HG02571 (cell line): ENCODE measurements around the gene PPP1R1B.

ENCODE experiments used
- ATAC-seq: cut with Tn5 transposase; IDR thresholded peaks from one replicate; pipeline ENCODE4 v1.9.1; 2021; ENCODE audit warnings: mild to moderate bottlenecking, moderate library complexity; ENCODE audit not compliant: unreplicated experiment

PPP1R1B gene

DNA sequence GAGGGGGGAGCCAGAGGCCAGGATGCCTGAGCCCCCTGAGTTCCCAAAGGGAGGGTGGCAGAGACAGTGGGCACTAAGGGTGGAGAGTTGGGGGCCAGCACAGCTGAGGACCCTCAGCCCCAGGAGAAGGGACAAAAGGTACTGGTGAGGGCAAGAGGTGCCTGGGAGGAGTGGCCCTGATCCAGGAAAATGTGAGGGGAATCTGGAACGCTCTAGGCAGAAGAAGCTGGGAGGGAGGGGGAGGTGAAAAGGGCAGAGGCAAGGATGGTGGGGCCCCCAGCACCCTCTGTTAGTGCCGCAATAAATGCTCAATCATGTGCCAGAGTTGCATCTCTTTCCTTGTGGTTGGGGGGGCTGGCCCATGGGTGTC lies 39.5 kb downstream of the PPP1R1B start:
- no peak for ATAC-seq

DNA sequence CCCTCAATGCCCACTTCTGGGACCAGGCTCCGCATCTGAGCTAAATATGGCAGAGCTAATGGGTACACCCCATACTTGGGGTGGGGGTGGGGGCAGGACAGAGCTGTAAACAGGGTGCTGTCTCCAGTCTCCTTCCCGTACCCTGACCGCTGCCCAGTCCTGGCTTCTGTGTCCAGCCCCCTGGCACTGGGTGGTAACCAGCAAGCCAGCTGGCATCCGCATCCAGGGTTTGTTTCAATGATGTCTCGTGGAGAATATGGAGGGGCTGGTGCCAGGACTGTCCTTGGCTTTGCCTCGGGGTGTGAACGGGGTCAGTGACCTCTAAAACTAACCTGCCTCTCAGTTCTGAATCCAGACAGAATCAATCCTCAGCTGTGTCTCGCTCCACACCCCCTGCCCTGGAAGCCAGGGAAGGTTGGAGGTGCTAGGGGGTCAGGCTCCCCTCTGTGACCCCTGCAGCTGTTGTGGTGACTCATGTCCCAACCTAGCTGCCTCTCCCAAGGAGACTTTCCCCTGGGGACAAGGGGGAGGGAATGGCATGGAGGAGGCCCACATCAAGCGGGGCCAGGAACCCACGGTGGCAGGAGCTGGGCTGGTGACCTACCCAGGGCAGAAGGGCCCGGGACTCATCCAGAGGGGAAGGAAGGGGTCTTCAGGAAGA lies 40.0 kb downstream of the PPP1R1B start:
- no peak for ATAC-seq

DNA sequence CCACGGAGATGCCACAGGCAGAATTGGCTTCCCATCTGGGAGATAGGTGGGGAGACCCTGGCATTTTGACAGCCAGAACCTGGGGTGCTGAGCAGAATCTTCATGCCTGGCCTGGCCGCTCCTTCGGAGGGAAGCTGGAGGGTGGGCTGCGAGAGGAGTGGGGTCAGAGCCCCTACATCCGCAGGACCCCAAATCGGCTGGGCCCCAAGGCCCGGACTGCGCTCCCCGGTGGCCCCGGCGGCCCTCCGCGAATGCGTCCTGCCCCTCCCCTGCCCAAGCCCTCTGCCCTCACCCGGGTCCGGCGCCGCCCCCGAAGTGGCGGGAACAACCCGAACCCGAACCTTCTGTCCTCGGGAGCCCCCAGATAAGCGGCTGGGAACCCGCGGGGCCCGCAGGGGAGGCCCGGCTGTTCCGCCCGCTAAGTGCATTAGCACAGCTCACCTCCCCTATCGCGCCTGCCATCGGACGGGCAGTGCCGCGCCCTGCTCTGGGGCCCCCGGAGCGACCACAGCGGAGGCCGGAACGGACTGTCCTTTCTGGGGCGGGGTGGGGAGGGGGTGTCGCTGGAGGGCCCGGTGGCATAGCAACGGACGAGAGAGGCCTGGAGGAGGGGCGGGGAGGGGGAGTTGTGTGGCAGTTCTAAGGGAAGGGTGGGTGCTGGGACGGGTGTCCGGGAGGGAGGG lies 40.7 kb downstream of the PPP1R1B start:
- ATAC-seq = no peak

DNA sequence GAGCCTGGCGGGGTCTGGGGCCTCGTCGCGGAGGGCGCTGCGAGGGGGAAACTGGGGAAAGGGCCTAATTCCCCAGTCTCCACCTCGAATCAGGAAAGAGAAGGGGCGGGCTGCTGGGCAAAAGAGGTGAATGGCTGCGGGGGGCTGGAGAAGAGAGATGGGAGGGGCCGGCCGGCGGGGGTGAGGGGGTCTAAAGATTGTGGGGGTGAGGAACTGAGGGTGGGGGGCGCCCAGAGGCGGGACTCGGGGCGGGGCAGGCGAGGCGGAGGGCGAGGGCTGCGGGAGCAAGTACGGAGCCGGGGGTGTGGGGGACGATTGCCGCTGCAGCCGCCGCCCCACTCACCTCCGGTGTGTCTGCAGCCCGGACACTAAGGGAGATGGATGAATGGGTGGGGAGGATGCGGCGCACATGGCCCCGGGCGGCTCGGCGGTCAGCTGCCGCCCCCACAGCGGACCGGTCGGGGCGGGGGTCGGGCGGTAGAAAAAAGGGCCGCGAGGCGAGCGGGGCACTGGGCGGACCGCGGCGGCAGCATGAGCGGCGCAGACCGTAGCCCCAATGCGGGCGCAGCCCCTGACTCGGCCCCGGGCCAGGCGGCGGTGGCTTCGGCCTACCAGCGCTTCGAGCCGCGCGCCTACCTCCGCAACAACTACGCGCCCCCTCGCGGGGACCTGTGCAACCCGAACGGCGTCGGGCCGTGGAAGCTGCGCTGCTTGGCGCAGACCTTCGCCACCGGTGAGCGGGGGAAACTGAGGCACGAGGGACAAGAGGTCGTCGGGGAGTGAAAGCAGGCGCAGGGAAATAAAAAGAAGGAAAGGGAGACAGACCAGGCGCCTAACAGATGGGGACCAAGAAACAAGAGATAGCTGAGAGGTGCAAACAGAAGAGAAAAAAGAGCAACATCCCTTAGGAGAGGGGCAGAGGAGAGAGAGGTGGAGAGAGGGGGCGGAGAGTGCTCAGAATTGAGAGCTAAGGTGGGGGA lies 41.5 kb downstream of the PPP1R1B start, which contains the start of gene PNMT:
TSS of gene PNMT (plus strand) at position 509 of the 980 bp plus-strand sequence. CDS start at position 532, 23 bp downstream.
- ATAC-seq = no peak

DNA sequence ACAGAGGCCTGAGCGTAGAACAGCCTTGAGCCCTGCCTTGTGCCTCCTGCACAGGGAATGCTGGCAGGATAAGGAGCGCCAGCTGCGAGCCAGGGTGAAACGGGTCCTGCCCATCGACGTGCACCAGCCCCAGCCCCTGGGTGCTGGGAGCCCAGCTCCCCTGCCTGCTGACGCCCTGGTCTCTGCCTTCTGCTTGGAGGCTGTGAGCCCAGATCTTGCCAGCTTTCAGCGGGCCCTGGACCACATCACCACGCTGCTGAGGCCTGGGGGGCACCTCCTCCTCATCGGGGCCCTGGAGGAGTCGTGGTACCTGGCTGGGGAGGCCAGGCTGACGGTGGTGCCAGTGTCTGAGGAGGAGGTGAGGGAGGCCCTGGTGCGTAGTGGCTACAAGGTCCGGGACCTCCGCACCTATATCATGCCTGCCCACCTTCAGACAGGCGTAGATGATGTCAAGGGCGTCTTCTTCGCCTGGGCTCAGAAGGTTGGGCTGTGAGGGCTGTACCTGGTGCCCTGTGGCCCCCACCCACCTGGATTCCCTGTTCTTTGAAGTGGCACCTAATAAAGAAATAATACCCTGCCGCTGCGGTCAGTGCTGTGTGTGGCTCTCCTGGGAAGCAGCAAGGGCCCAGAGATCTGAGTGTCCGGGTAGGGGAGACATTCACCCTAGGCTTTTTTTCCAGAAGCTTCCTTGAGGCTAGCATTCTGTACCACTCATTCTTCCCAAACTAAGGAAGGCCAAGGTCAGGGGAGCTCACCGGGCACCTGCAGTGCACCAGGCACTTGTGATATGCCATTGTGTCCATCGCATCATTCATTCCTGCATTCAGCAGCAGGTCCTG lies 43.4 kb downstream of the PPP1R1B start:
- no peak for ATAC-seq

DNA sequence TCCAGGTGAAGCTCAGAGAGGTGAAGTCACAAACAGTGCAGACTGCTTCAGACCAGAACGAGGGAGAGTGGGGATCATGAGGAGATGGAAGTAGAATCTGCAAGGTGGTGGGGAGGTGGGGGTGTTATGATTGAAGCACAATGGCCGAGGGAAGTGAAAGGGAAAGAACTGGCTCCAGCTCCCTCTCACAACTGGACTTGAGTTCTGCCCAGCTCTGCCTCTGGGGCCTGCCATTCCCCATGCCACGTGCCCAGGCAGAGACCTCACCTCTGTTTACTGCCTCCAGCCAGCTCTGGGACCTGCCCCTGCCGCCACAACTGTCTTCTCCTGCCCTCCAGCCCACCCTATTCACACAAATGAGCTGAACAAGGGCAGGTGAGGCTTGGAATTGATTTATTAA lies 44.0 kb downstream of the PPP1R1B start:
- no peak for ATAC-seq

DNA sequence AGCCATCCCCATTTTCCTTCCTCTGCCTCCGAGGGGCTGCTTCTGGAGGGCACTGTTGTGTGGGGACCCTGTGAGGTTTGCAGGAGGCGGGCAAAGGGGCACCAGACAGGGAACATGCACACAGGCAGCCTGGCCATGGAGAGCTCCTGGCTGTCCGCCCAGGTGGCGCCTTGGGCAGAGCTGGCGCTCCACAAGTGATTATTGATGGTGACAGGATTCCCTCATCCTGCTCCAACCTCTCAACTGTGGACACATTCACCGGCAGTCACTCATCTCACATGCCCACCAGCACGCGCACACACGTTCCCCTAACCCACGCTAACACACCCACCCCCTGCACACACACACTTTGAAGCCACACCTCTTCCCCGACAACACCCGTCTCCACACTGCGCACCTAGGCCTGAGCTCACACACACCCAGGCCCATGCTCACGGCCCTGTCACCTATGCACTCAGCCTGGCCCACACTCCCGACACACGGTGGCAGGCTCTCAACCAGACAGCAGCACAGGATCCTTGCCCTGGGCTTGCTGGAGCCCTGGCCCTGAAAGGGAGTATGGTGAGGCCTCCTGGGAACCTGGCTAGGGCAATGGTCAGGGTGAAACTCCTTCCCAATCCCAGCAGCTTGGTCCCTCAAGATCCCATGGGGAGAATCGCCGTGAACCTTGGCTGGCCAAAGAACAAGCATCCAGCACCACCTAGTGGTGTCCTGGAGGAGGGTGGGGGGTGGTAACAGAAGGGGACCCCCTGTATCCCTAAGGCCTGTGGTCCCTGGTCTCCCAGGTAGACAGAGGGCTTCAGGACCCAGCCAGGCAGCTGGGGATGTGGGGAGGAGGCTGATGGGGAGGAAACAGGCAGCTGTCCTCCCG lies 45.1 kb downstream of the PPP1R1B start:
- ATAC-seq = no peak

DNA sequence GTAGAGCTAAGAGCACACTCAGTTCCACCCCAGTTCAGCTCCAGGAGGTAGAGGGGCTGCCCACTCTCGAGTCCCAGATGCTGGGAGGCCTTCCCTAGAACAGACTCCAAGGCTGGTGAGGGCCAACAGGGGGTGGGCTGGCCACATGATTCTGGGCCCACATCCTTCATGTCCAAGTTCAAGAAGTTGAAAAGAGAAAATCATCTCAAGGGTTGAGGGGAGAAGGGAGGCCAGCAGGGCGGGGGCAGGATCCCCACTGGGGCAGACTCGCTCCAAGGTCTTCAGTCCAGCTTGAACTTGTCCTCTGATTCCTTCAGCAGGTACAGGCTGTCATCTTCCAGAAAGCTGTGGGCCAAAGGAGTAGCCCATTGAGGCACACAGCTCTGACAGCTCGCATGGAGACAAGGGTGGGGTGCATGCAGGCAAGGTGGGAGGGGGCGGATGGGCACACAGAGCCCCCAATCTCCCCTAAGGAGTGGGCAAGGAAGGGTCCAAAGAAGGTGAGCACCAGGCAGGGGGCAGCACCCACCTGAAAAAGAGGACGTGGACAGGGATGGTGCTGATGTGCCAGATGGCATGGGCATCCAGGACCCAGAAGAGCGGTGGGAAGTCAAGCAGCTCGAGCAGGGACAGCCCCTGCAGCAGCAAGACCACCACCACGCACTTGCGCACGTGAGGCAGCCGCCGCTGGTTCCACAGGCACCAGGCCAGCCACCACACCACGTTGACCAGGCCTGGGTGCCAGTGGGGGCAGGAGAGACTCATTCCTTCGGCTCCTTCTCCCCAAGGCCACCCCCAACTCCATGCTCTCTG lies 46.0 kb downstream of the PPP1R1B start:
- no peak for ATAC-seq

DNA sequence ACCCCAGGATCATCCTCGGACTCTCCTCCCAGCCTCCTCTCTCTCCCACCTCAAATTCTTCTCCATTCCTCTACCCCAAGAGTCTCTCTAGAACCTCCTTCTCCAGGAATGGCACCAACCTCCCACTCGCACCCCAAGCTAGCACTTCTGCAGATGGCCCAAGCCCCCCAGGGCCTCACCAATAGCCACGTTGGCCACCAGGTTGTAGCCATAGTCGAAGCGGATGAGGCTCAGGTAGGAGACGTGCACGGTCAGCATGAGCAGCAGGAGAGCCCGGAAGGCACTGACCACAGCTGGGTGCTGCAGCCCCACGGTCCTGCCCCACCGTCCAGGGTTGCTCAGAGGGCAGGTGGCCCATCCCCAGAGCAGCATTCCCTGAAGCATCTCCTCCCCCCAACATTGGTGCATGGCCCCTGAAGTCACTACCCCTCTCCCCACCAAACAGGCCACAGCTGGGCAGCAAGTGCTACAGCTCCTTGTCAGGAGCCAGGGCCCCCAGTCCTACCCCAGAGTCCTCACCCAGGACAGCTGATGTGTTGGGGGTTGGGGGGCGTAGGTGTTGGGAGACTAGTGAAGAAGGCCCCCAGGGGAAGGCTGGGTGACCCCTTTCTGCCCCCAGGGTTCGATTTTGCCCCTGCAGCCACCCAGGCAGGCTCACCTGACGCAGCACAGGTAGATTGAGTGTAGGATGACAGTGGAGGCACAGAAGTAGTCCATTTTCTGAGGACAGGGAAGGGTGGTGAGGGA lies 46.8 kb downstream of the PPP1R1B start:
- no peak for ATAC-seq

DNA sequence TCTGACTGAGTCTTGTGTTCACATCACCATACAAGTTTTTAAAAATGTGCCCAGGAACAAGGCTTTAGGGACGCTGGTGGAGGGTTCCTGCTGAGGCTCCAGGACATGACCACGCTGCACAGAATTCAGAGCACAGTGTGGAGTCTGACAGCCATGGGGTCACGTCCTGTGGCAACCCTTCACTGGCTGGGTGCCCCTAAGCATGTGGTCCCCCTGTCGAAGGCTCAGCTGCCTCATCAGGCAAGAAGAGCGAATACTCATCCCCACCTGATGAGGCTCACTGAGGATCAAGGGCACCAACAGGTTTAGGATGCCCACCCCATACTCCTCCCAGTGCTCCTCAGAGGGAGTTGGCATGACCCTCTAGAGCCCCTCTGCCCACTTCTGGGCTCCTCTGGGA lies 47.4 kb downstream of the PPP1R1B start:
- ATAC-seq = no peak

DNA sequence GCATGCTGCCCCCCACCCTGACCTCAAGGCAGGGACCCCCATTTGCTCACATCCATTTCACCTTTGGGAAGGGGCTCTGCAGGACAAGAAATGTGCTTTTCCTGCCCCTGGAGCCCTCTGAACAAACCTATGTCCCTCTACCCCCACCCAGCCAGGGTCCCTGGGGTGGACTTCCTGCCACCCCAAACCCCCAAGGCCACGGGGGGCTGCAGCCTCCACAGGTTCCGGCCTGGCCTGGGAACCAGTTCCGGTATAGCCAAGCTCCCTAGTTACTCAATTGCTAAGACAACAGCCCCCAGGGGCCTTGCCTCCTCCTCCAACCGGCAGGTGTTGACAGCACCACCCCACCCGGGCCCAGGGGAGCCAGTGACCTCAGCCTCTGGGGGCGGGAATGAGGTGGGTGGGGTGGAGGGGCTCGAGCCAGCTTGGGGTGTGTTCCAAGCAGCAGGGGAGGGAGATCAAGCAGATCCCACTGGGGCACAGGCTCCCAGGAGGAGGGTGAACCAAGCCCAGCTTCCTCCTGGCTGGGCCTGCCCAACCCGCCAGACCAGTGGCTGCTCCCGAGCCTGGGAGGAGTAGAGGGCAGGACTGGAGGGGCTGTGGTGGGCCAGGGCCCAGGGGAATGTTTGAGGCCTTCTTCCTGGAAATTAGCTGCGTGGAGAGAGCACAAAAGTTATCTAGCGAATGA lies 48.1 kb downstream of the PPP1R1B start:
- ATAC-seq = no peak

DNA sequence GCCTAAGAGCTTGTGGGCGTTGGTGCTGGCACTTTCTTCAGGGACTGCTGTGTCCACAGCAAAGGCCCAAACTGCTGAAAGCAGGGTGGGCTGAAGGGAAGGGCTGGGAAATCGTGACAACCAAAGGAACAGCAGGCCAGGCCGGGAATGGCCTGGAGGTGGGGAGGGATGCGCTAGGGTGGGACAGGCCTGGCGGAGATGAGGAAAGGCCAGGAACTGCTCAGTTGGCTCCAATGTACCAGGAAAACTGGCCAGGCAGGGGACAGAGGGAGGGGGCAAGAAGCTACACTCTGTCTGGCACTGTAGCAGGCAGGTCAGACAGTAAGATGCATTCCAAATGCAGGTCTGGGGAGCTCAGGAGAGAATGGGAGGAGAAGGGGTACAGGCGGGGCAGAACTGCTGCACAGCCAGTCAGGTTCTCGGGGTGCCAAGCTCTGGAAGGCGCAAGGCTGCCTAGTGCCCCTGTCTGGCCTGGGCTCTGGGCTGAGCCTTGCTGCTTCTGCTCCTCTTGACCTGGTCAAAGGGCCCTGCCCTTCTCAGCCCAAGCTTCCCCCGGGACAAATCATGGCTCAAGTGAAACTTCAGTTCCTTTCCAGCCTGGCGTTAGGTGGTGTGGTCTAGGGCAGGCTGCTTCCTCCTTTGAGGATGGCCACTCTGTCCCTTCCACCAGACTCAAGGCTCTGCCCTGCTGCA lies 48.8 kb downstream of the PPP1R1B start:
- ATAC-seq = no peak

DNA sequence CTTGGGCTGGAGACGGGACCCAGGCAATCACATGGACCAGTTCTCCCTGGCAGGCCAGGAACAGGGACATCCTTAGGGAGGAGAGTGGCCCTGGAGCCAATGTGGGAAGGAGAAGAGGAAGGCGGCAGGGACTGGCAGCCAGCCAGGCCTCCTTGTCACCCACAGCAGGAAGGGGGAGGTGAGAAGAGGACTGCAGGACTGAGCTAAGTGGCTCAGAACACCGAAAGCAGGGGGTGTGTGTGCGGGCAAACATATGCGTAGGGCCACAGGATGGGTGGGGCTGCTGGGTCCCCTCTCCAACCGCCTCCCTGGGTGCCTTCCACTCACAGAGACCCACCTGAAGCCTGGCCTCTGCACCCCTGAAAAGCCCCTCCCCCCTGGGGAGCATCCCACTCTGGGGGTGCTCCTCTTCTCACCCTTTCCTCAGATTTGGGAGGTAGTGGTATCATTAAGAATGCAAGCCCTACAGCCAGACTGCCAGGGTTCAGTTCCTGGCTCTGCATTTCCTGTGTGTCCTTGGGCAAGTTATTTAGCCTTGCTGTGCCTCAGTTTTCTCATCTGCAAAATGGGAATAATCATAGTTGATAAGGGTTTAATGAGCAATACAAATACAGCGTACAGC lies 49.6 kb downstream of the PPP1R1B start:
- no peak for ATAC-seq

DNA sequence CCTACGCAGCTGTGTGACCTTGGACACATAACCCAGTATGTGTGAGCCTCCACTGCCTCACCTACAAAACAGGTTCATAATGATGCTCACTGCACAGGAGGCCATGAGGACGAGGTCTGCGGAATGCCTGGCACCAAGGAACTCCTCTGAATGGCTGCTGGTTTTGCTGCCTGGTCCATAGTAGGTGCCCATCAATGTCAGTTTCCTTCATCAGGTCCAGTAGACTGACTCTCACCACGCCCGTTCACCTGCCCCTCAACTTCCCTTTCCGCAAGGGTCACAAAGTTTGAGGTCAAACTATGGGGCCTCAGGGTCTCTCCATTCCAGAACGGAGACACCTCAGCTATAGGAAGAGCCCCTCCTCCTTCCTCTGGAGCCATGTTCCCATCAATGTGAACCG lies 50.3 kb downstream of the PPP1R1B start:
- no peak for ATAC-seq

DNA sequence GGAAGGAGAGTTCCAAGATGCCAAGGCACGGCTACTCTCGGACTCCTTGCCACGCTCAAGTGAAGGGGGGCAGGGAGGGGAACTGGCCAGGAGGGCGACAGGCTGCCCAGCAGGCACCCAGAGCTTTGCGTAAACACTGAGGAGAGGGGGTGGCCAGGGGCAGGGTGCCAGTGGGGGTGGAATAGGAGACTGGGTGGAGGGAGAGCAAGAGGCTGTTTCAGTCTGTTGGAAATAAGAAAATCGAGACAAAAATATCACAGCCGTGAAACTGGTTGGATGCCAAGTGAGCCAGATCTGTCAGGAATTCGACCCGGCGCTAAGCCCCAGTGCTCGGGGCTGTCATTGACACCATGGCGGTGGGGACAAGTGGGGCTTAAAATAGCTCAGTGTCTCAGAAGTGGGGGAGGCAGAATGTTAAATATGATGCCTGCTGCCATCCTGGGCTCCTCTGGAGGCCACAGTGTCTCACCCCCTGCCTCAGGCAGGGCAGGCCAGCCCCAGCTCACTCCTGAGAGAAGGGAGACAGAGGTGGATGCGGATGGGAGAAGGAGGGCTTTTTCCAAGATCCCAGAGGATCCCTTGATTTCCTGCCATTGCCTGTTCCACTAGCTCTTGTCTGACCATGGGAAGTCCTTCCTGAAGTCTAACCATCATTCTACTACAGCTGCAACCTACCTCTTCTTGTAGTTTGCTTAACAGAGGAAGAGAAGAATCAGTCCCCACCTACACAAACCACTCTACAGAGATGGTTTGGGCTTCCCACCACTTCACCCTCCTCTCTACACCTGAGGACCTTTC lies 51.0 kb downstream of the PPP1R1B start:
- no peak for ATAC-seq
